ENCODE results near the gene CD63.

Gene CD63

DNA sequence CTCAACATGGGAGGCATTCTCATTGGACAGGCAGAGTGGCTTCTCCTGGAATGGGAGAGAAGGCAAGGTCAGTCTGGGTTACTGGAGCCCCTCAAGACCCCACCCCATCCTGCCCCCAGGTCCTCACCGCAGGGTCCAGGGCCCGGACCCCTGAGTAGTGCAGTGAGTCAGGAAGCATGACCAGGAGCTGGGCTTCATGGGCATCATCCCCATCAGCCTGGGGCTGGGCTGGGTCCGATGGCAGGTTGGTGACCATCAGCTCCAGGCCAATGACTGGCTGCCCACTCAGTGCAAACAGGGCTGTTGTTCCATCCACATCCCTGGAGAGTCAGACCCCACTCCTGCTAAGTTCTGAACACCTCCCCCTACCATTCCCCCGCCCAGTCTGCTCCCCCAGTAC, 34.2 kb downstream of the CD63 start:
- ChIA-PET CTCF (no interaction called here), POLR2A (interaction anchor here (2.1 kb wide), 1 partner anchor 13 kb away, joined by 8 read pairs; a partner anchor contains a TSS)
- no peak for DNase-seq (ENCODE audit: extremely low spot score)
- TF ChIP-seq TARDBP (IDR thresholded peaks at IDR 0.05): no peak
- TF ChIP-seq NFRKB (IDR thresholded peaks at IDR 0.05): no peak
- no peak for TF ChIP-seq CTBP1 (IDR thresholded peaks at IDR 0.05; ENCODE audit: borderline replicate concordance)

DNA sequence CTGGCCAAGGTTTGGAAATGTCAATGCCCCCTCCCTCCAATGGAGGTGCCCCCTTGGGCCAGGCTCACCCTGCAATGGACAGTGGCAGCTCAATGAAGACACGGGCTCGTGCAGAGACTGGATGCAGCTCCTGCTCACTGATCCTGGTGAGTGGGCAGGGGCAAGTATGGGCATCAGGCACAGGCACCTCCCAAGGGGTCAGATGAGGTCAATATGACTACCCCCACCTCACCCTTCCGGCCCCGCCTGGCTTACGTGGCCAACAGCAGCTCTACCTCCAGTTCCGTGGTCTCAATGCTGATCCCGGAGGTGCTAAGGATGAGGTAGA, 34.7 kb downstream of the CD63 start:
- no peak for DNase-seq (ENCODE audit: extremely low spot score)
- CTCF ChIA-PET: no interaction called here
- TF ChIP-seq SP1 (IDR thresholded peaks at IDR 0.05) (no peak), TARDBP (IDR thresholded peaks at IDR 0.05) (no peak), FOXA1 (IDR thresholded peaks at IDR 0.05) (no peak)
- POLR2A ChIA-PET: interaction anchor here (2.1 kb wide), 1 partner anchor 13 kb away, joined by 8 read pairs; a partner anchor contains a TSS

DNA sequence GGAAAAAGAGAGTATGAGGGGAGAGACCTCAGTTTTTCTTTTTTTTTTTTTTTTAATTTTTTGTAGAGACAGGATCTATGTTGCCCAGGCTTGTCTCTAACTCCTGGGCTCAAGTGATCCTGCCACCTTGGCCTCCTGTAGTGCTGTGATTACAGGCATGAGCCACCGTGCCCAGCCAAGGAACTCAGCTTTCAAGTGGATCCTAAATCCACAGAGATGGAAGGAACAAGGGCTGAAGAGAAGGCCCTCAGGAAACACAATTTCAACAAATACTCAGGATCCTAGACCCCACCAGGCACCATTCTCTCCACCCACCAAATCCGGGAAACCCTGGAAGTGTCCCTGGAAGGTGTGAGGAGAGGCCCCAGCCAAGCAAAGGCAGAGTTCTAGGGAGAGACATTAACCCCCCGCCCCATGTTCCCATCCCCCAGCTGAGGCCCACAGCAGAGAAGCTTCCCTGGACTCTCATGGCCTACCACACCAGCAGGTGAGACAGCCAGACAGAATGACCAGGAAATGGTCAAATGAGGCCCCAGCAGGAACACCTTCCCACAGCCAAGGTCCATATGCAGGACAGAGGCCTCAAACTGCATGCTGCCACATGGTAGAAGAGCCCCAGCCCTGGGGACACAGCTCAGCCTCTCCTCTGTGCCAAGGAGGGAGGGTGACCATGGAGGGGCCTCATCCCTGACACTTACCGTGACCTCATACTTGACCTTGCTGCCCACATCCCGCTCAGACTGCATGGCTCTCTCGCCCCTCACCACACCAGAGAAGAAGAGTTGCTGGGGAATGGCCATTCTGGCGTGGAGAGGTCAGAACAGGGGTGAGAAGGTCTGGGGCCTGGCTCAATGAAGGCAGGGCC, 35.3 kb downstream of the CD63 start:
- DNase-seq (ENCODE audit: extremely low spot score): no peak
- CTCF ChIA-PET: no interaction called here
- TF ChIP-seq SUZ12 (IDR thresholded peaks at IDR 0.05): no peak
- TF ChIP-seq BHLHE40 (IDR thresholded peaks at IDR 0.05; ENCODE audit: borderline replicate concordance): no peak
- no peak for TF ChIP-seq ZNF384 (IDR thresholded peaks at IDR 0.05)
- no peak for TF ChIP-seq FOXA1 (IDR thresholded peaks at IDR 0.05)
- TF ChIP-seq FOXK2 (IDR thresholded peaks at IDR 0.05): no peak
- TF ChIP-seq NFRKB (IDR thresholded peaks at IDR 0.05): no peak
- POLR2A ChIA-PET: interaction anchor here (2.1 kb wide), 1 partner anchor 12 kb away, joined by 8 read pairs; a partner anchor contains a TSS

GRCh38 chr12:55692631-55693322, 36.0 kb downstream of the CD63 start:
- TF ChIP-seq FOXK2 (IDR thresholded peaks at IDR 0.05) (no peak), ZNF384 (IDR thresholded peaks at IDR 0.05) (no peak), TARDBP (IDR thresholded peaks at IDR 0.05) (no peak), SP1 (IDR thresholded peaks at IDR 0.05) (no peak), PKNOX1 (IDR thresholded peaks at IDR 0.05) (no peak), ARNT (IDR thresholded peaks at IDR 0.05) (no peak), FOXM1 (IDR thresholded peaks at IDR 0.05; ENCODE audit: borderline replicate concordance) (no peak), NFRKB (IDR thresholded peaks at IDR 0.05) (no peak), HDGF (IDR thresholded peaks at IDR 0.05; ENCODE audit: borderline replicate concordance) (no peak), L3MBTL2 (conservative IDR thresholded peaks at IDR 0.05) (no peak), LEF1 (IDR thresholded peaks at IDR 0.05; ENCODE audit: borderline replicate concordance) (no peak), FOXA1 (IDR thresholded peaks at IDR 0.05) (no peak), BHLHE40 (IDR thresholded peaks at IDR 0.05; ENCODE audit: borderline replicate concordance) (no peak)
- no peak for DNase-seq (ENCODE audit: extremely low spot score)
- POLR2A ChIA-PET: interaction anchor here (2.1 kb wide), 1 partner anchor 11 kb away, joined by 8 read pairs; a partner anchor contains a TSS
- CTCF ChIA-PET: no interaction called here

DNA sequence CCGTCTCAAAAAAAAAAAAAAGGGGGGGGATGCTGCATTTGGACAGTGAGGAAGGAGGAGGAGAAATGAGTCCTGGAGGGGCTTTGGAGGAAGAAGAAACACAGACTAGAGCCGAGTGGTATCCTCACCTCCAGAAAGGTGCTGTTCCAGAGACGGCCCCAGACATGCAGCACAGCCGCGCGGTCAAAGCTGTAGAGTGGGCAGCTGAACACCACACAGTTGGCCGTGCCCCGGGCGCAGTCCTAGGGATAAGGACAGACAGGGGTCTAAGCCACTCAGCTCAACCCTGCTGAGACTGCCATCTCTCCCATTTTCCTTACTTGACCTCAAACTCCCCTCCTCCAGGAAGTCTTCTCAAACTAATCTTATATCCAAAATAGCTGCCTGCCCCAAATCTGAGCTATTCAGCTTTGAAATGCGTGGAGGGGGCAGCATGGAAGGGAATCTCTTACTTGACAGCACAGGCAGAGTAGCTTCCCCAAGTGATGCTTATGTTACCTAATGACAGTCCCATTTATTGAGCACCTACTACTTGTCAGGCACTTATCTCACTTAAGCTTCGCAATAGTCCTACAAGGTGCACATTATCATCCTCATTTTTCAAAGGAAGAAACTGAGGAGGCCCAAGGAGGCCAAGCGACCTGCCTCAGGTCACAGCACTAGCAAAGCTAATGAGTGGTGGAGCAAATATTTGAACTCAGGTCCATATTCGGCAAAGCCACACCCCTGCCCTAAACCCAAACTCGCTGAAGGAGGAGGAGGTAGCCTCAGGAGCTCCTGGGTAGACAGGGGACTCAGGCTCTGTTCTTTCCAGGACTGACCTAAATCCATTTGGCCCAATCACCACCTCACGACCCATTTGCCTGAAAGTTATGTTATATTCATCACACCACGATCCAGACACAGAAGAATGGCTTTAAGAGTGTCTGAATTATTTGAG, 39.8 kb downstream of the CD63 start:
- POLR2A ChIA-PET: no interaction called here
- TF ChIP-seq HDGF (IDR thresholded peaks at IDR 0.05; ENCODE audit: borderline replicate concordance): no peak
- no peak for TF ChIP-seq BHLHE40 (IDR thresholded peaks at IDR 0.05; ENCODE audit: borderline replicate concordance)
- TF ChIP-seq LEF1 (IDR thresholded peaks at IDR 0.05; ENCODE audit: borderline replicate concordance): no peak
- no peak for TF ChIP-seq FOXA1 (IDR thresholded peaks at IDR 0.05)
- TF ChIP-seq SP1 (IDR thresholded peaks at IDR 0.05): no peak
- no peak for TF ChIP-seq FOXM1 (IDR thresholded peaks at IDR 0.05; ENCODE audit: borderline replicate concordance)
- no peak for TF ChIP-seq ARNT (IDR thresholded peaks at IDR 0.05)
- TF ChIP-seq NFRKB (IDR thresholded peaks at IDR 0.05): no peak
- no peak for TF ChIP-seq PKNOX1 (IDR thresholded peaks at IDR 0.05)
- TF ChIP-seq L3MBTL2 (conservative IDR thresholded peaks at IDR 0.05): no peak
- TF ChIP-seq FOXK2 (IDR thresholded peaks at IDR 0.05): no peak
- no peak for DNase-seq (ENCODE audit: extremely low spot score)
- CTCF ChIA-PET: interaction anchor here (0.6 to 1.2 kb wide), 2 partner anchors 17 to 18 kb away, joined by 3 to 5 read pairs; no protein-coding TSS in a partner anchor

- no peak for DNase-seq (ENCODE audit: extremely low spot score)
- no peak for TF ChIP-seq TARDBP (IDR thresholded peaks at IDR 0.05)
- no peak for TF ChIP-seq LEF1 (IDR thresholded peaks at IDR 0.05; ENCODE audit: borderline replicate concordance)
- no peak for TF ChIP-seq SUZ12 (IDR thresholded peaks at IDR 0.05)
- no peak for TF ChIP-seq NFRKB (IDR thresholded peaks at IDR 0.05)
- no peak for TF ChIP-seq FOXK2 (IDR thresholded peaks at IDR 0.05)
- POLR2A ChIA-PET: no interaction called here
- CTCF ChIA-PET: no interaction called here
These were observed 41.1 kb downstream of the CD63 start for GRCh38 chr12:55687746-55688145.
